Measurements from ENCODE around the gene GSTP1.
A peak's percentile ranks its signal among the peaks of the same experiment; 100 is the strongest.
"Not testable (repeated sequence)": the region's sequence is repeated elsewhere in the genome, so short reads cannot be mapped to it uniquely, and the experiment has no call there.

Gene GSTP1

GRCh38 chr11:67614730-67615714, 31.4 kb downstream of the GSTP1 start:
- DNase-seq (ENCODE audit: low read depth, low spot score), result peak; percentile 35

- DNase-seq (ENCODE audit: low read depth, low spot score), result no peak
Observed at GRCh38 chr11:67615728-67616430, 32.3 kb downstream of the GSTP1 start.

GRCh38 chr11:67616431-67617242, 33.0 kb downstream of the GSTP1 start:
- no peak for DNase-seq (ENCODE audit: low read depth, low spot score)

GRCh38 chr11:67617243-67617953, 33.8 kb downstream of the GSTP1 start:
- no peak for DNase-seq (ENCODE audit: low read depth, low spot score)

- DNase-seq (ENCODE audit: low read depth, low spot score), result not testable (repeated sequence)
Observed at GRCh38 chr11:67618901-67619659, 35.5 kb downstream of the GSTP1 start.

GRCh38 chr11:67619683-67620618, 36.3 kb downstream of the GSTP1 start:
- DNase-seq (ENCODE audit: low read depth, low spot score), result peak; percentile 80

- peak; percentile 23 for DNase-seq (ENCODE audit: low read depth, low spot score)
Observed at GRCh38 chr11:67620621-67621020, 37.0 kb downstream of the GSTP1 start.

- DNase-seq (ENCODE audit: low read depth, low spot score), result peak; percentile 12
Observed at GRCh38 chr11:67621928-67622327, 38.3 kb downstream of the GSTP1 start.

GRCh38 chr11:67622905-67623304, 39.3 kb downstream of the GSTP1 start:
- not testable (repeated sequence) for DNase-seq (ENCODE audit: low read depth, low spot score)

- not testable (repeated sequence) for DNase-seq (ENCODE audit: low read depth, low spot score)
Observed at GRCh38 chr11:67623795-67624194, 40.2 kb downstream of the GSTP1 start.

GRCh38 chr11:67626131-67626833, 42.7 kb downstream of the GSTP1 start:
- DNase-seq (ENCODE audit: low read depth, low spot score), result not testable (repeated sequence)

GRCh38 chr11:67626970-67627369, 43.4 kb downstream of the GSTP1 start:
- DNase-seq (ENCODE audit: low read depth, low spot score), result no peak

- DNase-seq (ENCODE audit: low read depth, low spot score), result no peak
Observed at GRCh38 chr11:67627441-67627811, 43.8 kb downstream of the GSTP1 start.

GRCh38 chr11:67627812-67628624, 44.4 kb downstream of the GSTP1 start:
- DNase-seq (ENCODE audit: low read depth, low spot score), result no peak

- no peak for DNase-seq (ENCODE audit: low read depth, low spot score)
Observed at GRCh38 chr11:67628710-67629385, 45.2 kb downstream of the GSTP1 start.

GRCh38 chr11:67629386-67630227, 46.0 kb downstream of the GSTP1 start, which contains the start of gene NUDT8:
TSS of gene NUDT8 (minus strand) at chr11:67629937. CDS start at chr11:67629911, 26 bp downstream.
- DNase-seq (ENCODE audit: low read depth, low spot score), result peak; percentile 52
